H1 (cell line): ENCODE results near the gene SLC16A2. TPM values are rescaled to one million over a fixed set of nuclear protein-coding genes. Genes with fewer than 3 reads are reported as not detected.

ENCODE experiments used
- CTCF ChIA-PET: fragments of 300-600 bp; sonication (Branson Sonifier 250); formaldehyde crosslinking; loops from one replicate; lab custom pipeline; 2021; ENCODE audit not compliant: partially characterized antibody; lab: Charles Lee
- POLR2A ChIA-PET: fragments of 300-600 bp; sonication (Branson Sonifier 250); formaldehyde crosslinking; loops from one replicate; lab custom pipeline; 2021; ENCODE audit warnings: inconsistent platforms; ENCODE audit not compliant: partially characterized antibody; lab: Charles Lee
- DNase-seq, 2 experiments: peaks; one replicate each; pipeline versions ENCODE4 v3.0.0 to v3.0.0-alpha.2; 2010 to 2022; ENCODE audit warnings: low spot score in 2 of 2, low read depth in 1 of 2, mixed read lengths in 1 of 2
- FAIRE-seq: peaks from 2 replicates; lab custom pipeline; 2011; peaks lifted over from hg19 to GRCh38; lab: Jason Lieb, UNC
- H2AFZ ChIP-seq: 2 replicates; pipeline ENCODE4 v1.8.1; 2012; ENCODE audit warnings: low read length, inconsistent platforms
- H2AK5ac ChIP-seq: 2 replicates; pipeline ENCODE4 v1.6.1; 2013; ENCODE audit warnings: low read depth, low read length
- H2BK120ac ChIP-seq: replicated peaks from 2 replicates; pipeline ENCODE3; 2013; ENCODE audit warnings: low read depth, low read length, inconsistent platforms
- H2BK12ac ChIP-seq: 2 replicates; pipeline ENCODE4 v1.6.1; 2013; ENCODE audit warnings: low read depth, low read length
- H2BK15ac ChIP-seq: 2 replicates; pipeline ENCODE4 v1.6.1; 2013; ENCODE audit warnings: low read length
- H2BK20ac ChIP-seq: 2 replicates; pipeline ENCODE4 v1.6.1; 2013; ENCODE audit warnings: low read length
- H2BK5ac ChIP-seq: 2 replicates; pipeline ENCODE4 v1.6.1; 2013; ENCODE audit warnings: low read depth, low read length
- H3K14ac ChIP-seq: 2 replicates; pipeline ENCODE4 v1.6.1; 2013; ENCODE audit warnings: inconsistent platforms; ENCODE audit not compliant: insufficient read length
- H3K18ac ChIP-seq: 2 replicates; pipeline ENCODE4 v1.6.1; 2013; ENCODE audit warnings: low read length; ENCODE audit errors: extremely low read depth
- H3K23ac ChIP-seq: 2 replicates; pipeline ENCODE4 v1.6.1; 2013; ENCODE audit warnings: inconsistent platforms; ENCODE audit not compliant: insufficient read length
- H3K23me2 ChIP-seq: 2 replicates; pipeline ENCODE4 v1.6.1; 2013; ENCODE audit warnings: low read depth, low read length
- H3K27ac ChIP-seq: 2 replicates; pipeline ENCODE4 v1.6.1; 2011; ENCODE audit warnings: low read depth, low read length, inconsistent platforms
- H3K27me3 ChIP-seq, 4 experiments: replicated peaks in 1 of 4; 1 replicate in 1 of 4; 2 replicates in 3 of 4; pipeline versions ENCODE4 v1.6.1 to v1.8.1; 2011 to 2013; ENCODE audit warnings: low read length in 3 of 4, mild to moderate bottlenecking in 3 of 4, inconsistent platforms in 2 of 4, mixed read lengths in 2 of 4, moderate library complexity in 1 of 4; ENCODE audit not compliant: control insufficient read depth in 3 of 4, insufficient read depth in 3 of 4; ENCODE audit errors: extremely low read depth in 1 of 4
- H3K36me3 ChIP-seq, 4 experiments: 2 replicates each; pipeline versions ENCODE4 v1.6.1 to v1.8.1; 2011 to 2013; ENCODE audit warnings: mild to moderate bottlenecking in 4 of 4, low read length in 3 of 4, moderate library complexity in 2 of 4, control low read depth in 1 of 4, inconsistent platforms in 1 of 4; ENCODE audit not compliant: insufficient read depth in 4 of 4, control insufficient read depth in 2 of 4
- H3K4ac ChIP-seq: replicated peaks from 2 replicates; pipeline ENCODE3; 2013; ENCODE audit warnings: low read length, low read depth, mixed read lengths, inconsistent platforms; ENCODE audit not compliant: insufficient read length
- H3K4me1 ChIP-seq, 4 experiments: replicated peaks in 1 of 4; 1 replicate in 1 of 4; 2 replicates in 3 of 4; pipeline versions ENCODE4 v1.6.1 to v1.8.1; 2011 to 2013; ENCODE audit warnings: low read length in 3 of 4, inconsistent platforms in 2 of 4, mixed read lengths in 1 of 4; ENCODE audit not compliant: insufficient read depth in 4 of 4, control insufficient read depth in 3 of 4
- H3K4me2 ChIP-seq, 2 experiments: 2 replicates each; pipeline versions ENCODE4 v1.6.1 to v1.8.1; 2011 to 2013; ENCODE audit warnings: low read depth in 2 of 2, low read length in 2 of 2, control low read depth in 1 of 2, inconsistent platforms in 1 of 2, mild to moderate bottlenecking in 1 of 2; ENCODE audit not compliant: insufficient read depth in 1 of 2
- H3K4me3 ChIP-seq, 4 experiments: fragments of 200-600, 300-600 bp in 1 of 4; sonication (generic), shearing (Covaris generic), sonication (Bioruptor Twin) in 1 of 4; 2 replicates each; pipeline versions ENCODE4 v1.5.1 to v1.8.1; 2011 to 2016; ENCODE audit warnings: low read length in 4 of 4, low read depth in 3 of 4, control low read depth in 2 of 4, inconsistent platforms in 2 of 4, mild to moderate bottlenecking in 2 of 4, mixed read lengths in 1 of 4, moderate library complexity in 1 of 4; ENCODE audit not compliant: insufficient read depth in 2 of 4; ENCODE audit errors: extremely low read depth in 1 of 4
- H3K56ac ChIP-seq: replicated peaks from 2 replicates; pipeline ENCODE3; 2013; ENCODE audit warnings: low read depth, mild to moderate bottlenecking, mixed read lengths, low read length, inconsistent platforms; ENCODE audit not compliant: insufficient read length
- H3K79me1 ChIP-seq: 2 replicates; pipeline ENCODE4 v1.6.1; 2013; ENCODE audit warnings: low read depth, low read length, control low read depth
- H3K79me2 ChIP-seq, 2 experiments: 2 replicates each; pipeline versions ENCODE4 v1.6.1 to v1.8.1; 2012 to 2013; ENCODE audit warnings: low read length in 2 of 2, mild to moderate bottlenecking in 2 of 2, inconsistent platforms in 1 of 2; ENCODE audit not compliant: insufficient read depth in 2 of 2, control insufficient read depth in 1 of 2
- H3K9ac ChIP-seq, 4 experiments: replicated peaks in 1 of 4; 1 replicate in 1 of 4; 2 replicates in 3 of 4; pipeline versions ENCODE4 v1.6.1 to v1.8.1; 2011 to 2013; ENCODE audit warnings: low read depth in 3 of 4, low read length in 3 of 4, control low read depth in 2 of 4, mild to moderate bottlenecking in 2 of 4, moderate library complexity in 2 of 4, inconsistent platforms in 1 of 4; ENCODE audit errors: extremely low read depth in 1 of 4
- H3K9me3 ChIP-seq, 2 experiments: 2 replicates each; pipeline versions ENCODE4 v1.6.1 to v1.8.1; 2012 to 2013; ENCODE audit warnings: mild to moderate bottlenecking in 2 of 2, moderate library complexity in 2 of 2, control low read depth in 1 of 2, inconsistent platforms in 1 of 2, low read depth in 1 of 2, low read length in 1 of 2, mixed read lengths in 1 of 2; ENCODE audit not compliant: insufficient read depth in 2 of 2
- H4K20me1 ChIP-seq, 2 experiments: replicated peaks in 1 of 2; 2 replicates each; pipeline versions ENCODE3 to v1.8.1; 2011 to 2013; ENCODE audit warnings: inconsistent platforms in 2 of 2, low read length in 2 of 2, mild to moderate bottlenecking in 1 of 2; ENCODE audit not compliant: insufficient read depth in 2 of 2, control insufficient read depth in 1 of 2
- H4K5ac ChIP-seq: 2 replicates; pipeline ENCODE4 v1.6.1; 2013; ENCODE audit warnings: low read length, low read depth, mixed read lengths, inconsistent platforms; ENCODE audit not compliant: insufficient read length
- H4K8ac ChIP-seq: 2 replicates; pipeline ENCODE4 v1.8.0; 2013; ENCODE audit warnings: mild to moderate bottlenecking, moderate library complexity, low read length, inconsistent platforms; ENCODE audit not compliant: insufficient read depth; ENCODE audit errors: extremely low read depth
- H4K91ac ChIP-seq: replicated peaks from 2 replicates; pipeline ENCODE3; 2013; ENCODE audit warnings: low read length, mixed read lengths, inconsistent platforms; ENCODE audit not compliant: insufficient read length
- EGR1 ChIP-seq: IDR thresholded peaks from 2 replicates; pipeline ENCODE4 v1.6.1; 2011; ENCODE audit warnings: low read depth, low read length, borderline replicate concordance
- JUND ChIP-seq: IDR thresholded peaks from 2 replicates; pipeline ENCODE4 v1.6.1; 2011; ENCODE audit warnings: mild to moderate bottlenecking, improper control_type of control experiment, low read length
- NANOG ChIP-seq: IDR thresholded peaks from 2 replicates; pipeline ENCODE4 v1.6.1; 2011; ENCODE audit warnings: low read length, low read depth, mild to moderate bottlenecking, inconsistent platforms; ENCODE audit not compliant: insufficient read depth, poor library complexity, severe bottlenecking
- SIN3A ChIP-seq, 2 experiments: IDR thresholded peaks in 1 of 2; conservative IDR thresholded peaks in 1 of 2; 2 replicates each; pipeline ENCODE4 v1.6.1; 2011 to 2012; ENCODE audit warnings: low read length in 2 of 2, improper control_type of control experiment in 1 of 2, low read depth in 1 of 2, mild to moderate bottlenecking in 1 of 2
- SP2 ChIP-seq: IDR thresholded peaks from 2 replicates; pipeline ENCODE4 v1.6.1; 2012; ENCODE audit warnings: mild to moderate bottlenecking, low read length, inconsistent platforms
- TEAD4 ChIP-seq: IDR thresholded peaks from 2 replicates; pipeline ENCODE4 v1.6.1; 2012; ENCODE audit warnings: low read depth, low read length, inconsistent platforms, mixed read lengths
- WGBS, 2 experiments: shearing (Covaris generic) in 1 of 2; methylation state at CpG; one replicate each; pipeline versions ENCODE4 v1.1.6 to v1.1.7; 2013 to 2015; ENCODE audit warnings: low lambda C conversion rate in 2 of 2, mixed read lengths in 2 of 2, inconsistent platforms in 1 of 2, low coverage in 1 of 2, missing lambda C conversion rate in 1 of 2; ENCODE audit not compliant: insufficient replicate concordance in 2 of 2, insufficient coverage in 1 of 2, insufficient read length in 1 of 2; ENCODE audit errors: extremely low coverage in 1 of 2, missing lambda C conversion rate in 1 of 2; 5-methylcytosine and 5-hydroxymethylcytosine counted together
- polyA plus RNA-seq, 7 experiments: library from polyadenylated mRNA; depleted of rRNA in 3 of 7; stranded (reverse) in 5 of 7; unstranded in 2 of 7; fragments of >200 nt in 5 of 7; fragments of 200-250 nt in 2 of 7; gene quantifications; 1 replicate in 5 of 7; 2 replicates in 1 of 7; 4 replicates in 1 of 7; pipeline versions ENCODE4 v1.2.1 to v1.2.3, GENCODE V29; 2011 to 2013; ENCODE audit warnings: missing spikeins in 2 of 7, mixed read lengths in 2 of 7
- total RNA-seq: library from RNA; stranded (reverse); fragmentation: NEBNext Ultra II Directional; extraction: Animal tissue kit (Norgen Biotek cat#: 25700); gene quantifications from 2 replicates; pipeline ENCODE4 v1.2.1, GENCODE V29; 2021

Gene SLC16A2
- total and polyA plus RNA-seq, 2 of the 8 experiments (the other 6 are each of a cell fraction or from before 2014, with no cell fraction given), result 24.4 to 32.2 TPM

DNA sequence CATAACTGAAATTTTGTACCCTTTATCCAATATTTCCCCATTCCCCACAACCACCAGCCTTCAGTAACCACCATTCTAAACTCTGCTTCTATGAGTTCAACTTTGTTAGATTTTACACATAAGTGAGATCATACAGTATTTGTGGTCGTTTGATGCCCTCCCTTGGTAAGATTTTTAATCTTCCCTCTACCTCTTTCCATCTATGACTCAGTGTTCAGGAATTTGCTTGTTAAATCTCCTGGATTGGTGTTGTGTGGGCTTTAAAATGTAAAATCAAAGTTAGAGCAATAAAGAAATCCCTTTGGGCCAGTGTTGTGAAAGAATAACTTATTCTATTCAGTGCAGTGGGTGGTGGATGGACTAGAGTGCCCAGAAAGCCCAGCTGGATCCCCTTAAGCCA, 37.4 kb downstream of the SLC16A2 start:
- Histone ChIP-seq H3K36me3 (no peaks in the 10 kb centered on the region), H3K9me3 (no peaks in the 10 kb centered on the region), H3K4me2 (no peak overlapping the region; a peak in 1 of 4 replicates), H3K23ac (no peak overlapping the region), H2AK5ac (no peak overlapping the region), H3K27me3 (no peaks in the 10 kb centered on the region), H4K5ac (no peak overlapping the region), H2BK5ac (no peak overlapping the region), H2BK15ac (no peak overlapping the region), H3K79me1 (no peaks in the 10 kb centered on the region), H2BK20ac (no peak overlapping the region), H4K20me1 (no peaks in the 10 kb centered on the region), H3K4ac (no peak overlapping the region), H3K4me3 (no peak overlapping the region), H2BK120ac (no peak overlapping the region), H4K8ac (no peak overlapping the region), H4K91ac (no peak overlapping the region), H3K4me1 (no peaks in the 10 kb centered on the region), H3K14ac (no peak overlapping the region), H2BK12ac (no peak overlapping the region), H3K79me2 (no peaks in the 10 kb centered on the region), H3K27ac (no peak overlapping the region), H2AFZ (no peak overlapping the region), H3K18ac (no peak overlapping the region), H3K56ac (no peak overlapping the region), H3K9ac (no peak overlapping the region), H3K23me2 (no peaks in the 10 kb centered on the region)
- TF ChIP-seq TEAD4 (no peak), EGR1 (no peak), SP2 (no peak), SIN3A (conservative IDR thresholded peaks at IDR 0.05 in 1 of 2, IDR thresholded peaks at IDR 0.05 in 1 of 2; ENCODE audit: low read depth in 1 of 2, low read length in 2 of 2) (no peak), JUND (peak; percentile 66), NANOG (no peak)
- 50% methylated on average over 1 of the region's 1 CpG; no CpG with 5 or more reads in 1 of the 2 experiments for WGBS, 2 experiments
- CTCF ChIA-PET, result no interaction called here
- no peak for FAIRE-seq
- POLR2A ChIA-PET, result no interaction called here
- DNase-seq, result no peak
